Progenitor cell of endocrine pancreas (in vitro differentiated cells): ENCODE data around the gene NXPH1. TPM values are rescaled to one million over a fixed set of nuclear protein-coding genes. Genes with fewer than 3 reads are reported as not detected.
A peak's percentile ranks its signal among the peaks of the same experiment; 100 is the strongest.
"Not testable (repeated sequence)": the region's sequence is repeated elsewhere in the genome, so short reads cannot be mapped to it uniquely, and the experiment has no call there.

Experiments
- DNase-seq: peaks from one replicate; pipeline ENCODE4 v3.0.0; 2021; ENCODE audit warnings: low spot score; ENCODE audit not compliant: unreplicated experiment
- H3K27ac Mint-ChIP-seq: 2 replicates; pipeline ENCODE4 v1.8.0; 2021; ENCODE audit warnings: mild to moderate bottlenecking, moderate library complexity, mixed read lengths
- H3K27me3 Mint-ChIP-seq: 2 replicates; pipeline ENCODE4 v1.8.0; 2021; ENCODE audit warnings: mixed read lengths
- H3K36me3 Mint-ChIP-seq: 2 replicates; pipeline ENCODE4 v1.8.0; 2022; ENCODE audit warnings: mixed read lengths; ENCODE audit not compliant: insufficient read depth
- H3K4me1 Mint-ChIP-seq: 2 replicates; pipeline ENCODE4 v1.8.0; 2021; ENCODE audit warnings: low read depth, mixed read lengths
- H3K4me3 Mint-ChIP-seq: 2 replicates; pipeline ENCODE4 v1.8.0; 2021; ENCODE audit warnings: low read depth, mild to moderate bottlenecking, moderate library complexity, mixed read lengths
- H3K9me3 Mint-ChIP-seq: 2 replicates; pipeline ENCODE4 v1.8.0; 2021; ENCODE audit warnings: low read depth, mixed read lengths
- total RNA-seq: library from RNA; stranded (reverse); gene quantifications from 2 replicates; pipeline ENCODE4 v1.2.1, GENCODE V29; 2021
- TF ChIP-seq, protein P1 (sequence below): fragments of 200-600 bp; sonication (generic); IDR thresholded peaks from one replicate; pipeline ENCODE4 v1.5.0; 2021; ENCODE audit warnings: antibody characterized with exemption, mild to moderate bottlenecking; ENCODE audit not compliant: unreplicated experiment

NXPH1 gene
- total RNA-seq, 1 donor from 2014 or later = not detected

GRCh38 chr7:8702807-8703206 is 269.4 kb downstream of the NXPH1 start:
- Mint-ChIP-seq H3K4me3 (no peak overlapping the region), H3K4me1 (no peaks in the 10 kb centered on the region), H3K36me3 (no peaks in the 10 kb centered on the region), H3K27ac (no peak overlapping the region), H3K27me3 (no peaks in the 10 kb centered on the region), H3K9me3 (no peaks in the 10 kb centered on the region)
- TF ChIP-seq, protein P1, sequence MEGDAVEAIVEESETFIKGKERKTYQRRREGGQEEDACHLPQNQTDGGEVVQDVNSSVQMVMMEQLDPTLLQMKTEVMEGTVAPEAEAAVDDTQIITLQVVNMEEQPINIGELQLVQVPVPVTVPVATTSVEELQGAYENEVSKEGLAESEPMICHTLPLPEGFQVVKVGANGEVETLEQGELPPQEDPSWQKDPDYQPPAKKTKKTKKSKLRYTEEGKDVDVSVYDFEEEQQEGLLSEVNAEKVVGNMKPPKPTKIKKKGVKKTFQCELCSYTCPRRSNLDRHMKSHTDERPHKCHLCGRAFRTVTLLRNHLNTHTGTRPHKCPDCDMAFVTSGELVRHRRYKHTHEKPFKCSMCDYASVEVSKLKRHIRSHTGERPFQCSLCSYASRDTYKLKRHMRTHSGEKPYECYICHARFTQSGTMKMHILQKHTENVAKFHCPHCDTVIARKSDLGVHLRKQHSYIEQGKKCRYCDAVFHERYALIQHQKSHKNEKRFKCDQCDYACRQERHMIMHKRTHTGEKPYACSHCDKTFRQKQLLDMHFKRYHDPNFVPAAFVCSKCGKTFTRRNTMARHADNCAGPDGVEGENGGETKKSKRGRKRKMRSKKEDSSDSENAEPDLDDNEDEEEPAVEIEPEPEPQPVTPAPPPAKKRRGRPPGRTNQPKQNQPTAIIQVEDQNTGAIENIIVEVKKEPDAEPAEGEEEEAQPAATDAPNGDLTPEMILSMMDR = no peak
- no peak for DNase-seq

GRCh38 chr7:8710124-8710523 is 276.7 kb downstream of the NXPH1 start:
- DNase-seq = no peak
- Mint-ChIP-seq H3K27ac (no peak overlapping the region), H3K36me3 (no peaks in the 10 kb centered on the region), H3K4me3 (no peak overlapping the region), H3K9me3 (peaks cover 5% of the 10 kb centered on the region), H3K4me1 (no peaks in the 10 kb centered on the region), H3K27me3 (no peaks in the 10 kb centered on the region)
- TF ChIP-seq, protein P1 = no peak

DNA sequence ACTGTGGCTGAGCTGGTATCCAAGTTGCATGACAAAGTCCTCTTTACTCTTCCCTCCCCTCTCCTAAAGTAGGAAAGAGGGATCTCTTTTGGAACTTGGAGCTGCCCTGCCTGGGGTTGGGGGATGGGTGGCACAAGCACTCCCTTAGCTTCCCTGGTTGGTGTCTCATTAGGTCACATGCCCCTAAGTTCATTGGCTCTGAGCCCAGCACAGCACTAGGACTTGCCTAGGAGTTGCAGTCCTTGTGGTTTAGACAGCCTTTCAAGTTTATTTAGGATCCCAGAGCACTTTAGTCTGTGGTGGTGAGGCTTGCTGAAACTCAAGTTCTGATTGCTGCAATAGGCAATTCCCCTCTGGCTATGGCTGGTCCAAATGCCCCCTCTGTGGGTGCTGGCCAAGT is 281.4 kb downstream of the NXPH1 start:
- DNase-seq = no peak
- TF ChIP-seq, protein P1 = no peak
- Mint-ChIP-seq H3K27me3 (peaks cover 3% of the 10 kb centered on the region), H3K9me3 (peaks cover 5% of the 10 kb centered on the region), H3K4me1 (no peaks in the 10 kb centered on the region), H3K4me3 (no peak overlapping the region), H3K27ac (no peak overlapping the region), H3K36me3 (no peaks in the 10 kb centered on the region)

DNA sequence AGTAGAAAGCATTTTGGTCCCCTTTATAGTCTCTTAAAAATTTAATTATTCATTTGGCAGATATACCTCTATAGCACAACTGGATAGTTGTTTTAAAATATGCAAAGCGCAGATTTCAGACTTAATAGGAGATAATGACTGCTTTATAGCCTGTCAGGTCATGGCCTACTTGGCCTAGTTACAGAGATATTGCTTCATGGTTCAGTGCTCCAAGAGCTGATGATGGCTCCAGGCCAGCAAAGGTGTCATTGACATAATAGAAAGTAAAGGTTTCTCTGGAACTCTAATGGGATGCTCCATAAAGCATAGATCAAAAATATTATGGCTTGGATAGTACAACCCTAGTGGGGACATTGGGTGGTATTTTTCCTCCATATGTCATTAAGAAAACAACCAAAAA is 285.7 kb downstream of the NXPH1 start:
- H3K36me3 Mint-ChIP-seq = no peaks in the 10 kb centered on the region
- DNase-seq = no peak
- no peak overlapping the region for H3K4me3 Mint-ChIP-seq
- H3K27ac Mint-ChIP-seq = no peak overlapping the region
- H3K4me1 Mint-ChIP-seq = no peaks in the 10 kb centered on the region
- H3K9me3 Mint-ChIP-seq = no peaks in the 10 kb centered on the region
- H3K27me3 Mint-ChIP-seq = peaks cover 3% of the 10 kb centered on the region
- TF ChIP-seq, protein P1 = no peak

GRCh38 chr7:8724080-8724718 is 290.8 kb downstream of the NXPH1 start:
- no peaks in the 10 kb centered on the region for H3K36me3 Mint-ChIP-seq
- peak; percentile 36 for DNase-seq
- no peaks in the 10 kb centered on the region for H3K9me3 Mint-ChIP-seq
- H3K4me1 Mint-ChIP-seq = no peaks in the 10 kb centered on the region
- TF ChIP-seq, protein P1 = peak; percentile 87
- no peak overlapping the region for H3K27ac Mint-ChIP-seq
- H3K27me3 Mint-ChIP-seq = no peaks in the 10 kb centered on the region
- no peak overlapping the region for H3K4me3 Mint-ChIP-seq

GRCh38 chr7:8731756-8732155 is 298.3 kb downstream of the NXPH1 start:
- H3K9me3 Mint-ChIP-seq = peaks cover 22% of the 10 kb centered on the region
- not testable (repeated sequence) for H3K4me3 Mint-ChIP-seq, H3K27ac Mint-ChIP-seq, DNase-seq, H3K4me1 Mint-ChIP-seq, H3K27me3 Mint-ChIP-seq, H3K36me3 Mint-ChIP-seq
